GM23338 (cell line): ENCODE results near the gene SFXN1. TPM values are rescaled to one million over a fixed set of nuclear protein-coding genes. Genes with fewer than 3 reads are reported as not detected.

Experiments
- ATAC-seq: fragments of 200-7000 bp; cut with Tn5 transposase; 3 replicates; pipeline ENCODE4 v1.9.1; 2020
- DNase-seq: peaks from one replicate; pipeline ENCODE4 v3.0.0-alpha.2; 2015; ENCODE audit warnings: low spot score
- H2AFZ ChIP-seq: fragments of 200-600 bp; sonication (generic); 2 replicates; pipeline ENCODE4 v1.8.0; 2016; ENCODE audit warnings: antibody characterized with exemption, mild to moderate bottlenecking, moderate library complexity
- H3F3A ChIP-seq: fragments of 200-600 bp; sonication (generic); replicated peaks from 2 replicates; pipeline ENCODE4 v1.8.0; 2017; ENCODE audit warnings: antibody characterized with exemption, mixed run types, low read depth
- H3K27ac ChIP-seq: fragments of 200-600 bp; sonication (generic); 2 replicates; pipeline ENCODE4 v1.6.1; 2016; ENCODE audit warnings: low read depth
- H3K27me3 ChIP-seq: fragments of 200-600 bp; sonication (generic); 2 replicates; pipeline ENCODE4 v1.8.0; 2016; ENCODE audit warnings: mild to moderate bottlenecking, mixed run types, moderate library complexity; ENCODE audit not compliant: insufficient read depth
- H3K36me3 ChIP-seq: fragments of 200-600 bp; sonication (generic); 2 replicates; pipeline ENCODE4 v1.8.0; 2016; ENCODE audit warnings: mild to moderate bottlenecking; ENCODE audit not compliant: insufficient read depth
- H3K4me1 ChIP-seq: fragments of 200-600 bp; sonication (generic); 2 replicates; pipeline ENCODE4 v1.8.0; 2016; ENCODE audit warnings: mild to moderate bottlenecking, moderate library complexity; ENCODE audit not compliant: insufficient read depth
- H3K4me2 ChIP-seq: fragments of 200-600 bp; sonication (generic); 2 replicates; pipeline ENCODE4 v1.7.1; 2017; ENCODE audit warnings: mixed run types
- H3K4me3 ChIP-seq: fragments of 200-600 bp; sonication (generic); 2 replicates; pipeline ENCODE4 v1.6.1; 2016; ENCODE audit warnings: mixed run types
- H3K79me2 ChIP-seq: fragments of 200-600 bp; sonication (generic); replicated peaks from 2 replicates; pipeline ENCODE4 v1.8.0; 2017; ENCODE audit warnings: mild to moderate bottlenecking; ENCODE audit not compliant: insufficient read depth
- H3K9me2 ChIP-seq: fragments of 200-600 bp; sonication (generic); 2 replicates; pipeline ENCODE4 v1.8.0; 2017; ENCODE audit not compliant: insufficient read depth
- H4K20me1 ChIP-seq: fragments of 200-600 bp; sonication (generic); replicated peaks from 2 replicates; pipeline ENCODE4 v1.8.0; 2017; ENCODE audit warnings: mild to moderate bottlenecking; ENCODE audit not compliant: insufficient read depth
- H3K27ac Mint-ChIP-seq: 2 replicates; pipeline ENCODE4 v1.8.0; 2020; ENCODE audit warnings: inconsistent platforms, mild to moderate bottlenecking, moderate library complexity, mixed read lengths
- H3K27me3 Mint-ChIP-seq: 3 replicates; pipeline ENCODE4 v1.8.0; 2022; ENCODE audit warnings: low read depth, mild to moderate bottlenecking, moderate library complexity, mixed read lengths, inconsistent platforms; ENCODE audit not compliant: insufficient read depth, poor library complexity
- H3K36me3 Mint-ChIP-seq: 3 replicates; pipeline ENCODE4 v1.8.0; 2021; ENCODE audit warnings: low read depth, mild to moderate bottlenecking, inconsistent platforms, moderate library complexity, mixed read lengths
- H3K4me1 Mint-ChIP-seq: 3 replicates; pipeline ENCODE4 v1.8.0; 2020; ENCODE audit warnings: mild to moderate bottlenecking, inconsistent platforms, mixed read lengths
- H3K4me3 Mint-ChIP-seq: 3 replicates; pipeline ENCODE4 v1.8.0; 2021; ENCODE audit warnings: moderate library complexity, mild to moderate bottlenecking, inconsistent platforms, mixed read lengths
- H3K9me3 Mint-ChIP-seq: 3 replicates; pipeline ENCODE4 v1.8.0; 2020; ENCODE audit warnings: moderate library complexity, mild to moderate bottlenecking, inconsistent platforms, mixed read lengths
- CREB1 ChIP-seq: fragments of 250-450 bp; sonication (Bioruptor Pico); IDR thresholded peaks from 2 replicates; pipeline ENCODE4 v1.5.0; 2020; ENCODE audit warnings: low read depth, mild to moderate bottlenecking, moderate library complexity
- CTCF ChIP-seq, 2 experiments: fragments of 200-600 bp in 1 of 2; sonication (generic) in 1 of 2; conservative IDR thresholded peaks; 2 replicates each; pipeline versions ENCODE4 v1.5.1 to v1.6.1; 2016 to 2017; ENCODE audit warnings: antibody characterized with exemption in 2 of 2, low read depth in 2 of 2, mild to moderate bottlenecking in 2 of 2, moderate library complexity in 1 of 2
- ETS1 ChIP-seq: IDR thresholded peaks from 2 replicates; pipeline ENCODE4 v1.6.1; 2016; ENCODE audit warnings: antibody characterized with exemption
- EZH2 ChIP-seq: fragments of 200-600 bp; sonication (generic); IDR thresholded peaks from one replicate; pipeline ENCODE4 v1.8.0; 2017; ENCODE audit warnings: antibody characterized with exemption, mild to moderate bottlenecking, low read depth; ENCODE audit not compliant: unreplicated experiment
- EZH2phosphoT487 ChIP-seq: fragments of 200-600 bp; sonication (generic); IDR thresholded peaks from one replicate; pipeline ENCODE4 v1.8.1; 2018; ENCODE audit warnings: antibody characterized with exemption; ENCODE audit not compliant: unreplicated experiment
- JUNB ChIP-seq: IDR thresholded peaks from one replicate; pipeline ENCODE4 v1.6.1; 2016; ENCODE audit warnings: antibody characterized with exemption; ENCODE audit not compliant: unreplicated experiment
- NANOG ChIP-seq: IDR thresholded peaks from 2 replicates; pipeline ENCODE4 v1.6.1; 2016; ENCODE audit warnings: antibody characterized with exemption, borderline replicate concordance
- POLR2AphosphoS5 ChIP-seq: IDR thresholded peaks from 2 replicates; pipeline ENCODE4 v1.6.1; 2016; ENCODE audit warnings: antibody characterized with exemption, low read depth
- REST ChIP-seq: IDR thresholded peaks from one replicate; pipeline ENCODE4 v1.6.1; 2018; ENCODE audit warnings: antibody characterized with exemption; ENCODE audit not compliant: unreplicated experiment
- STAT1 ChIP-seq: IDR thresholded peaks from one replicate; pipeline ENCODE4 v1.6.1; 2016; ENCODE audit warnings: antibody characterized with exemption; ENCODE audit not compliant: unreplicated experiment
- ZNF114 ChIP-seq: fragments of 250-450 bp; sonication (Bioruptor Pico); IDR thresholded peaks from 2 replicates; pipeline ENCODE4 v1.5.0; 2020; ENCODE audit warnings: mild to moderate bottlenecking, moderate library complexity
- ZNF331 ChIP-seq: fragments of 250-450 bp; sonication (Bioruptor Pico); IDR thresholded peaks from 2 replicates; pipeline ENCODE4 v1.5.0; 2020; ENCODE audit warnings: low read depth, mild to moderate bottlenecking, moderate library complexity
- ZNF462 ChIP-seq: fragments of 250-450 bp; sonication (Bioruptor Pico); IDR thresholded peaks from 2 replicates; pipeline ENCODE4 v1.5.0; 2020; ENCODE audit warnings: mild to moderate bottlenecking, moderate library complexity
- polyA plus RNA-seq: library from polyadenylated mRNA; unstranded; fragments of >200 nt; fragmentation: Nextera tagmentation; extraction: Ambion mirVana; gene quantifications from 2 replicates; pipeline ENCODE4 v1.2.1, GENCODE V29; 2016
- total RNA-seq: library from RNA; depleted of rRNA; stranded (reverse); fragments of >200 nt; shearing (Covaris generic); gene quantifications from 2 replicates; pipeline ENCODE4 v1.2.3, GENCODE V29; 2014

SFXN1 gene
- total and polyA plus RNA-seq, 2 experiments from 2014 or later, result 44.0 to 97.7 TPM

GRCh38 chr5:175520873-175521272 is 42.5 kb downstream of the SFXN1 start:
- Histone ChIP-seq H3K36me3 (peaks cover 33% of the 10 kb centered on the region), H3K9me2 (no peaks in the 10 kb centered on the region), H3K4me3 (no peak overlapping the region), H4K20me1 (0 out of 2 replicates have a peak, but pooled peaks cover 3% of the 10 kb centered on the region), H3K4me2 (no peak overlapping the region), H3K4me1 (no peaks in the 10 kb centered on the region), H3K79me2 (no peaks in the 10 kb centered on the region), H2AFZ (no peak overlapping the region), H3K27me3 (no peaks in the 10 kb centered on the region), H3K27ac (no peak overlapping the region), H3F3A (no peaks in the 10 kb centered on the region)
- Mint-ChIP-seq H3K27me3 (no peaks in the 10 kb centered on the region), H3K36me3 (peaks cover 76% of the 10 kb centered on the region), H3K27ac (no peak overlapping the region), H3K9me3 (no peaks in the 10 kb centered on the region), H3K4me3 (no peak overlapping the region), H3K4me1 (no peaks in the 10 kb centered on the region)
- TF ChIP-seq ZNF331 (CRISPR knock-in tag) (no peak), CTCF (conservative IDR thresholded peaks at IDR 0.05; ENCODE audit: low read depth in 2 of 2) (no peak), ETS1 (no peak), POLR2AphosphoS5 (no peak), NANOG (no peak), JUNB (no peak), ZNF462 (CRISPR knock-in tag) (no peak), STAT1 (no peak), REST (no peak), ZNF114 (CRISPR knock-in tag) (no peak), EZH2 (no peak), EZH2phosphoT487 (no peak), CREB1 (CRISPR knock-in tag) (no peak)
- no peak for ATAC-seq
- no peak for DNase-seq
